Measurements from ENCODE around the gene SMAD7.

DNA sequence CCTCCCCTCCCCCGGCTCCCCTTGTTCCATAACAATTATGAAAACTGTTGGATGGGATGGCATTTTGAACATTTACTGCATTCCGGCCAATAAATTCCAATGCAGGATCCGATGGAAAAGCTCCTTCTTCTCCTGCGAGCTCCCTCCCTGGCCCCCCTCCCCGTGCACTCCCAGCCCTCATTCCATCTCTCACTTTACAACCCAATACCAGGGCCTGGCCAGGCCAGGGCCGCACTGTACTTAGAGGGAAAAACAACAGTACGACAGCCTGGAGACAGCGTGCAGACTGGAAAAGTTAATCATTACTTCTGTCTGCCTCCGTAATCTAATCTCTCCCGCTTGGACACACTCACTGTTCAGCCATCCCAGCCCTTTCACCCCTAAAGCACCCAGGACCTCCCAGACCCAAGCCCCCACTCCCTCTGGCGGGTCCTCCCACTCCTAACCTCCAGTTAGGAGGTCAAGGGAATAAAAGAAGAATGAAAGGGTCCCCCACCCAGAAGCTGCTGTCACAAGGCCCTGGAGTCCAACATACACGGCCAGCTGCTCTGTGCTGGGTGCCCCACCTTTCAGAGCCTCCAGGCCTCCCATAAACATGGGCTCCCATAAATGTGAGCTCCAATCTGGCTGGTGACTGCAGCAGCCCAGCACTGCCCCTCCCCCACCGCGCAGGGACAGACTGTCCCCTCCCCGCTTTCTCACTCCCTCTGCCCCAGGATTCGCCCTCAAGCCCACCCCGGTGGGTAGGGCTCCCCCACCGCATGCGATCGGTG is 20.6 kb downstream of the SMAD7 start:
- TF ChIP-seq SUZ12 (IDR thresholded peaks at IDR 0.05; ENCODE audit: extremely low read depth, insufficient read depth, insufficient read length): no peak
- TF ChIP-seq YY1 (IDR thresholded peaks at IDR 0.05; ENCODE audit: insufficient read depth, insufficient read length): no peak
